HL-60 (cell line): ENCODE data around the gene IL23R.

Experiments used
- DNase-seq, 2 experiments: peaks; one replicate each; pipeline ENCODE4 v3.0.0-alpha.2; 2010 to 2020; ENCODE audit warnings: low read depth in 1 of 2, low spot score in 1 of 2
- H3K27ac ChIP-seq: fragments of 250-450 bp; sonication (Bioruptor Pico); replicated peaks from 2 replicates; pipeline ENCODE4 v1.5.1; 2020; ENCODE audit warnings: mild to moderate bottlenecking, moderate library complexity
- H3K27me3 ChIP-seq: fragments of 250-450 bp; sonication (Bioruptor Pico); 2 replicates; pipeline ENCODE4 v1.5.1; 2021; ENCODE audit warnings: mild to moderate bottlenecking, moderate library complexity; ENCODE audit not compliant: insufficient read depth, poor library complexity, severe bottlenecking
- H3K4me3 ChIP-seq: replicated peaks from 2 replicates; pipeline ENCODE4 v1.5.1; 2011; ENCODE audit warnings: mild to moderate bottlenecking, control low read depth, low read length; ENCODE audit not compliant: insufficient read depth
- GABPA ChIP-seq: IDR thresholded peaks from 2 replicates; pipeline ENCODE4 v1.6.1; 2012; ENCODE audit warnings: low read depth
- POLR2AphosphoS5 ChIP-seq: IDR thresholded peaks from 2 replicates; pipeline ENCODE4 v1.6.1; 2012; ENCODE audit warnings: low read depth
- SPI1 ChIP-seq: IDR thresholded peaks from 2 replicates; pipeline ENCODE4 v1.6.1; 2012; ENCODE audit warnings: low read depth, mild to moderate bottlenecking, borderline replicate concordance
- TF ChIP-seq, protein P1 (sequence below): IDR thresholded peaks from one replicate; pipeline ENCODE4 v1.5.1; 2011; ENCODE audit warnings: low read length, control low read depth, inconsistent platforms; ENCODE audit not compliant: insufficient read depth
- TF ChIP-seq, protein P2 (sequence below): IDR thresholded peaks from 2 replicates; pipeline ENCODE4 v1.6.1; 2012; ENCODE audit warnings: low read depth; ENCODE audit not compliant: insufficient replicate concordance

Gene IL23R

DNA sequence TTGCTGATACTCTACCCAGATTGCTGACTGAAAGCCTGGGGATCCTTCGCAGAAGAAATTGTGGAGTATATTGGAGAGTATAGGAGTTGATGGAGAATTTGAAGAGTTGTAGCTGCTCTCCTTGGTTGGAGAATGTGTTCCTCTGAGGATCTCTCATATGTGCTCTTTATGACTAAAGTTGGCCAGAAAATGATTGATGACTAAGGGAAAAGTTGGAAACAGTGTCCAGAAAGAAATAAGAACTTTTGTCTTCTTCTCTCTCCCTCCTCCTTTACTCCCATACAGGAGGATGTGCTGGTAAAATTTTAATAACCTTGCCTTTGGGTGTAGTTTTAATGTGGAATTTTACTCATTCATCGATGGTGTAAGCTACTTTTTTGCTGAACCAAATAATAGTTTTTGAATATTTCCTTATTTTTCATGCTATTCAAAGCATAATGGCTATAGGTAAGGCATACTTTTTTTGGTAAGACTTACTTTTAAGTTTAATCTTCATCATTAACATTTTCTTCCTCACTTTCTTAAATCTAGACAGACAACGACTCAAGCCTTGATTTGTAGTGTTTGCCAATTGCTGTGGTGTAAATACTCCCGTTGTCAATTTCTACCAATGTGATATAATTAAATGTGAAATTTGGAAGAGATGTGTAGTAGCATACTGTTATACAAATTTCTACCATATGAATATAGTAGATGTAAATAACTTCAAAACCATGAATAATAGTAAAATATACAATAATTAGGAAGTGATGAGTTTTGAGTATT lies 45.2 kb upstream of the IL23R start:
- Histone ChIP-seq H3K4me3 (no peak overlapping the region), H3K27ac (no peak overlapping the region), H3K27me3 (no peaks in the 10 kb centered on the region)
- no peak for DNase-seq
- TF ChIP-seq SPI1 (no peak), GABPA (no peak), POLR2AphosphoS5 (no peak)
- TF ChIP-seq, protein P1, sequence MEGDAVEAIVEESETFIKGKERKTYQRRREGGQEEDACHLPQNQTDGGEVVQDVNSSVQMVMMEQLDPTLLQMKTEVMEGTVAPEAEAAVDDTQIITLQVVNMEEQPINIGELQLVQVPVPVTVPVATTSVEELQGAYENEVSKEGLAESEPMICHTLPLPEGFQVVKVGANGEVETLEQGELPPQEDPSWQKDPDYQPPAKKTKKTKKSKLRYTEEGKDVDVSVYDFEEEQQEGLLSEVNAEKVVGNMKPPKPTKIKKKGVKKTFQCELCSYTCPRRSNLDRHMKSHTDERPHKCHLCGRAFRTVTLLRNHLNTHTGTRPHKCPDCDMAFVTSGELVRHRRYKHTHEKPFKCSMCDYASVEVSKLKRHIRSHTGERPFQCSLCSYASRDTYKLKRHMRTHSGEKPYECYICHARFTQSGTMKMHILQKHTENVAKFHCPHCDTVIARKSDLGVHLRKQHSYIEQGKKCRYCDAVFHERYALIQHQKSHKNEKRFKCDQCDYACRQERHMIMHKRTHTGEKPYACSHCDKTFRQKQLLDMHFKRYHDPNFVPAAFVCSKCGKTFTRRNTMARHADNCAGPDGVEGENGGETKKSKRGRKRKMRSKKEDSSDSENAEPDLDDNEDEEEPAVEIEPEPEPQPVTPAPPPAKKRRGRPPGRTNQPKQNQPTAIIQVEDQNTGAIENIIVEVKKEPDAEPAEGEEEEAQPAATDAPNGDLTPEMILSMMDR, result no peak
- TF ChIP-seq, protein P2, sequence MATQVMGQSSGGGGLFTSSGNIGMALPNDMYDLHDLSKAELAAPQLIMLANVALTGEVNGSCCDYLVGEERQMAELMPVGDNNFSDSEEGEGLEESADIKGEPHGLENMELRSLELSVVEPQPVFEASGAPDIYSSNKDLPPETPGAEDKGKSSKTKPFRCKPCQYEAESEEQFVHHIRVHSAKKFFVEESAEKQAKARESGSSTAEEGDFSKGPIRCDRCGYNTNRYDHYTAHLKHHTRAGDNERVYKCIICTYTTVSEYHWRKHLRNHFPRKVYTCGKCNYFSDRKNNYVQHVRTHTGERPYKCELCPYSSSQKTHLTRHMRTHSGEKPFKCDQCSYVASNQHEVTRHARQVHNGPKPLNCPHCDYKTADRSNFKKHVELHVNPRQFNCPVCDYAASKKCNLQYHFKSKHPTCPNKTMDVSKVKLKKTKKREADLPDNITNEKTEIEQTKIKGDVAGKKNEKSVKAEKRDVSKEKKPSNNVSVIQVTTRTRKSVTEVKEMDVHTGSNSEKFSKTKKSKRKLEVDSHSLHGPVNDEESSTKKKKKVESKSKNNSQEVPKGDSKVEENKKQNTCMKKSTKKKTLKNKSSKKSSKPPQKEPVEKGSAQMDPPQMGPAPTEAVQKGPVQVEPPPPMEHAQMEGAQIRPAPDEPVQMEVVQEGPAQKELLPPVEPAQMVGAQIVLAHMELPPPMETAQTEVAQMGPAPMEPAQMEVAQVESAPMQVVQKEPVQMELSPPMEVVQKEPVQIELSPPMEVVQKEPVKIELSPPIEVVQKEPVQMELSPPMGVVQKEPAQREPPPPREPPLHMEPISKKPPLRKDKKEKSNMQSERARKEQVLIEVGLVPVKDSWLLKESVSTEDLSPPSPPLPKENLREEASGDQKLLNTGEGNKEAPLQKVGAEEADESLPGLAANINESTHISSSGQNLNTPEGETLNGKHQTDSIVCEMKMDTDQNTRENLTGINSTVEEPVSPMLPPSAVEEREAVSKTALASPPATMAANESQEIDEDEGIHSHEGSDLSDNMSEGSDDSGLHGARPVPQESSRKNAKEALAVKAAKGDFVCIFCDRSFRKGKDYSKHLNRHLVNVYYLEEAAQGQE, result no peak

DNA sequence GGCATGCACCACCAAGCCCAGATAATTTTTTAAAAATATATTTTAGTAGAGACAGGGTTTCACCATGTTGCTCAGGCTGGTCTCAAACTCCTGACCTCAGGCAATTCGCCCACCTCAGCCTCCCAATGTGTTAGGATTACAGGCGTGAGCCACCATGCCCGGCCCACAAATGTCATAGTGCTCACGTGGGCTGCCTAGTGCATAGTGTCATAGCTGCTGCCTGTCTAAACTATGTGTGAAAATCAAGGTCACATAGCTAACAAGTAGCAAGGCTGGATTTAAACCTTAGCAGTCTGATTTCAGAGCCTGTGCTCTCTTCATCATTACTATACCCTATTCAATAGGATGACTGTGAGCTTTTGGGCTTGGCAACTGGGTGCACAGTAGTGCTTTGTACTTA lies 41.8 kb upstream of the IL23R start:
- H3K4me3 ChIP-seq, result no peak overlapping the region
- TF ChIP-seq, protein P1, result no peak
- no peak for TF ChIP-seq GABPA
- TF ChIP-seq, protein P2, result no peak
- TF ChIP-seq SPI1, result no peak
- no peak for TF ChIP-seq POLR2AphosphoS5
- DNase-seq, result no peak

DNA sequence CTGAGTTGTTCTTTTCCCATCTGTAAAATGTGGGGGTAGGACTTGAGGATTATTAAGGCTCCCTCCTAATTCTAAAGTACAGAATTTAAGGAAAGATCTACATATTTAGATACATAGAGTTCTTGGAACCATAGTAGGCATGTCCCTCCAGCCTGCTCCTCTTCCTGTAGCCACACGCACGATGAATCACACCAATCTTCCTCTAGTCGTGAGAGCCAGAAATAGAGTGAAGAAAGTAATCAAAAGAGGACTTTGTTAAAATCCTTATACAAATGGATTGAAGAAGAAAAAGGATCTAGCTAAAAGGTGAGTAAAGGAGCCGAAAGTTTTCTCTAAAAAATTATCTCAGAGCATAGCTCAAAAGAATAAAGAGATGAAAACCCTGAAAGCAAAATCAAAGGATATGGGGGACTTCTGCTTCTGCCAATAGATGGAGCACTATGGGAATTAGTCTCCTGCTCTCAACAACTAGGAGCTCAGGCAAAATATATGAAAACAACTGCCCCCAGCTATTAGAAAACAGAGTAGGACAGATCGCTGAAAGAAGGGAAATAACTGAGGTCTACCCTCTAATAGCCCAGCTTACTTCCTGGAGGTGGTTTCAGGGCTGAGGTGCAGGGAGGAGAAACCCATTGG lies 40.0 kb upstream of the IL23R start:
- H3K4me3 ChIP-seq, result no peak overlapping the region
- no peaks in the 10 kb centered on the region for H3K27me3 ChIP-seq
- no peak overlapping the region for H3K27ac ChIP-seq
- no peak for DNase-seq
- TF ChIP-seq SPI1 (no peak), POLR2AphosphoS5 (no peak), GABPA (no peak)
- TF ChIP-seq, protein P1, result no peak
- TF ChIP-seq, protein P2, result no peak

More for the DNA sequence above, 41.8 kb upstream of the IL23R start:
- Histone ChIP-seq H3K27ac (no peak overlapping the region), H3K27me3 (no peaks in the 10 kb centered on the region)
